ENCODE results near the gene CAMK1D.

The CAMK1D gene

GRCh38 chr10:12729885-12730284, 380.5 kb downstream of the CAMK1D start:
- Mint-ChIP-seq H3K4me3 (no peak overlapping the region), H3K9me3 (no peaks in the 10 kb centered on the region), H3K27me3 (ENCODE audit: low read depth) (no peaks in the 10 kb centered on the region), H3K36me3 (ENCODE audit: low read depth) (no peaks in the 10 kb centered on the region), H3K27ac (no peak overlapping the region), H3K4me1 (peaks cover 14% of the 10 kb centered on the region)
- peak in 1 of 3 experiments; percentile 32 for TF ChIP-seq CTCF (IDR thresholded peaks at IDR 0.05; ENCODE audit: unreplicated experiment in 3 of 3)

- Mint-ChIP-seq H3K4me1 (peaks cover 14% of the 10 kb centered on the region), H3K27me3 (ENCODE audit: low read depth) (no peaks in the 10 kb centered on the region), H3K9me3 (no peaks in the 10 kb centered on the region), H3K36me3 (ENCODE audit: low read depth) (no peaks in the 10 kb centered on the region), H3K4me3 (no peak overlapping the region), H3K27ac (no peak overlapping the region)
- TF ChIP-seq CTCF (IDR thresholded peaks at IDR 0.05; ENCODE audit: unreplicated experiment in 3 of 3): no peak
Observed at GRCh38 chr10:12730809-12731519, 381.6 kb downstream of the CAMK1D start.

GRCh38 chr10:12733271-12733670, 383.9 kb downstream of the CAMK1D start:
- H3K4me1 Mint-ChIP-seq: peaks cover 8% of the 10 kb centered on the region
- H3K27ac Mint-ChIP-seq: no peak overlapping the region
- H3K36me3 Mint-ChIP-seq (ENCODE audit: low read depth): no peaks in the 10 kb centered on the region
- no peaks in the 10 kb centered on the region for H3K9me3 Mint-ChIP-seq
- no peak overlapping the region for H3K4me3 Mint-ChIP-seq
- no peak for TF ChIP-seq CTCF (IDR thresholded peaks at IDR 0.05; ENCODE audit: unreplicated experiment in 3 of 3)
- H3K27me3 Mint-ChIP-seq (ENCODE audit: low read depth): no peaks in the 10 kb centered on the region

GRCh38 chr10:12735843-12736462, 386.6 kb downstream of the CAMK1D start:
- Mint-ChIP-seq H3K36me3 (ENCODE audit: low read depth) (no peaks in the 10 kb centered on the region), H3K27ac (no peak overlapping the region), H3K27me3 (ENCODE audit: low read depth) (no peaks in the 10 kb centered on the region), H3K4me3 (no peak overlapping the region), H3K4me1 (peaks cover 3% of the 10 kb centered on the region), H3K9me3 (no peaks in the 10 kb centered on the region)
- TF ChIP-seq CTCF (IDR thresholded peaks at IDR 0.05; ENCODE audit: unreplicated experiment in 3 of 3): no peak

- Mint-ChIP-seq H3K4me3 (no peak overlapping the region), H3K4me1 (peaks cover 18% of the 10 kb centered on the region), H3K36me3 (ENCODE audit: low read depth) (no peaks in the 10 kb centered on the region), H3K27ac (peak overlapping the region in 1 of 3 experiments; percentile 47), H3K9me3 (no peaks in the 10 kb centered on the region), H3K27me3 (ENCODE audit: low read depth) (no peaks in the 10 kb centered on the region)
- no peak for TF ChIP-seq CTCF (IDR thresholded peaks at IDR 0.05; ENCODE audit: unreplicated experiment in 3 of 3)
Observed at GRCh38 chr10:12740813-12741212, 391.5 kb downstream of the CAMK1D start.

- H3K4me1 Mint-ChIP-seq: peaks cover 18% of the 10 kb centered on the region
- H3K27ac Mint-ChIP-seq: peak overlapping the region in 2 of 3 experiments; percentile 10 to 47
Observed at GRCh38 chr10:12741360-12741804, 392.0 kb downstream of the CAMK1D start.

More at GRCh38 chr10:12741360-12741804, 392.0 kb downstream of the CAMK1D start:
- Mint-ChIP-seq H3K27me3 (ENCODE audit: low read depth) (no peaks in the 10 kb centered on the region), H3K36me3 (ENCODE audit: low read depth) (no peaks in the 10 kb centered on the region), H3K9me3 (no peaks in the 10 kb centered on the region), H3K4me3 (no peak overlapping the region)
- no peak for TF ChIP-seq CTCF (IDR thresholded peaks at IDR 0.05; ENCODE audit: unreplicated experiment in 3 of 3)
